ENCODE data around the gene MGAT4C.
"Not testable (repeated sequence)": the region's sequence is repeated elsewhere in the genome, so short reads cannot be mapped to it uniquely, and the experiment has no call there.

The MGAT4C gene

GRCh38 chr12:86228656-86229055 lies 27.5 kb downstream of the MGAT4C start:
- no peak for DNase-seq

- DNase-seq = no peak
These were observed 29.7 kb downstream of the MGAT4C start for GRCh38 chr12:86226481-86226880.

- no peak for DNase-seq
These were observed 39.6 kb downstream of the MGAT4C start for GRCh38 chr12:86216591-86216990.

DNA sequence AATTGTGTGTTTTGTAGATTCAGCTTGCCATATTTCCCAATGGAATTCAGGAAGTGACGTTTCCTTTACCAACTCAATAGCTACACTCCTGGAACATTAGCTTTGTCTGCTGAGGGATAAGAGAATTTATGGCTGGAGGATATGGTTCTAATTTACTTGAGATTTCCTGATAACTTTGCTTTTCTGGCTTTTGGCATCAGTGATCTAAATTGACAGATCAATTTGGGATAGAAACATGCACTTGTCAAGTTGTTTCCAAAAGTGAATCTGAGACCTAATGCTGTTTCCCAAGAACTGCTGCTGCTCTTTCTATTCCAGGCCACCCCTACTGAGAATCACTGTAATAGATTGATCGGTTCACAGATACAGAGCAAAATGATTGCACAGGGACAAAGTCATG lies 43.2 kb downstream of the MGAT4C start:
- DNase-seq = no peak

DNA sequence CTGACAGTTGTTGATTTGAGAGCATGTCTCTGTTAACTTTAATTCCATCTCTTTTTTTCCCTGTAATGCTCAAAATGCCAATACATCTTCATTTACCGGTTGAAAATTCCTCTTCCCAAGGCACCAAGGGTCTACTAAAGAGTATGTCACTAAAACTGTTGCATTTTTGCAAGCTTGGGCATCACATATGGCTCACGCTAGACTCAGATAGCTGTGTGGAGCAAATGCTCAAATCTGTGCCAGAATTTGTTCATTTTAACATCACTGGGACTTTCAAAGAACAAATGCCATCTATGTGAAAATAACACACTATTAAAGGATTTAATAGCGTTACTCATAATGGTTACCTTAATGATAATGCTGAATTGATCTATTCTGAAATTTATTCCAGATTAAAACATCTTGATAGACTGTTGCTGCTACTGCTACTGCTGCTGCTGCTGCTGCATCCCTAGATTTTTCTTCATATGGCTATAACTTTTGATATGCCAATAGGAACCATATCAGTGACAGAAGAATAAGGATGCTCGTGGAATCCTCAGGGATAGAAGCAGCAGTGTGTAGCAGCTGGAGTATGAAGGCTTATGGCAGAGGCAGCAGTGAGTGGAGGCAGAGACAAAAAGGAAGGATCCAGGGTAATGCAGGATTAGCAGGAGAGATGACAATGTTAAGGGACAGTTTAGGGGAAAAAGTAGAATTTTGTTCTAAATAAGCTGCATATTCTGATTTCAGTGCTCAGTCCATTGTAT lies 57.3 kb downstream of the MGAT4C start:
- no peak for DNase-seq

GRCh38 chr12:86196465-86196864 lies 59.7 kb downstream of the MGAT4C start:
- DNase-seq = no peak

GRCh38 chr12:86194721-86195120 lies 61.5 kb downstream of the MGAT4C start:
- DNase-seq = no peak

- DNase-seq = no peak
These were observed 62.3 kb downstream of the MGAT4C start for GRCh38 chr12:86193931-86194330.

DNA sequence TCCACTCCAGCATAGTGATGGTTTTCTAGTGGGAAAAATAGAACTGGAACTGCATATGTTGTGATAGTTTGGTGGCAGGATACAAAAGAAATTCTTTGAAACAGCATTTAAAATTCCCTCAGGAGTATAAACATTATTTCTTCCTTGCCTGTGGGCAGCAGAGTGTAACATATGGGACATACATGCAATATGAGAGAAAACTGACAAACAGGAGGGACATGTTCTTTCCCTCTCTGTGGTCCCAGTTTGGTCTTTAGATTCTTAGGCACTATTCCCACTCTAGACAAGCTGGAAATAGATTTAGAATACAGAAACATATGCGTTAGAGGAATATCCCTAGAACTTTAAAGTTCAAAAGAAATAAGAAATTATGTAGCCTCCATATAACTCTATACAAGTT lies 68.0 kb downstream of the MGAT4C start:
- DNase-seq = no peak

DNA sequence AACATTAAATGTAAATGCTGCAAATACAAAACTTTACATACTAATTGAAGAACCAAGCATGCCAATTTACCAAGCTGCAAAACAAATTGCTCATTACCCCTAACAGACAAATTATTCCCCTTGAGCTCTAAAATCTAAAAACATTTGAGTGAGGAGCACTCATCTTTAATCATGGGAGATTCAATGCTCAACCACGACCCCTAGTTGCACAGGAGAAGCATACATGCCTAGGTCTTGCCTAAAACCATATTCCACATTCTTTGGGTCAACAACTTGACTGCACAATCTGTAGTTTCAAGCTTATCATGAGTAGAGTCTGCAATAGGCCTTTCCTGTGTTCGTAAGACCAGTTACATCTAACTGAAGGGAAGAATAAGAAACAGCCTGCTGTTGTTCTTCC lies 69.7 kb downstream of the MGAT4C start:
- DNase-seq = no peak

GRCh38 chr12:86179855-86180254 lies 76.3 kb downstream of the MGAT4C start:
- DNase-seq = no peak

DNA sequence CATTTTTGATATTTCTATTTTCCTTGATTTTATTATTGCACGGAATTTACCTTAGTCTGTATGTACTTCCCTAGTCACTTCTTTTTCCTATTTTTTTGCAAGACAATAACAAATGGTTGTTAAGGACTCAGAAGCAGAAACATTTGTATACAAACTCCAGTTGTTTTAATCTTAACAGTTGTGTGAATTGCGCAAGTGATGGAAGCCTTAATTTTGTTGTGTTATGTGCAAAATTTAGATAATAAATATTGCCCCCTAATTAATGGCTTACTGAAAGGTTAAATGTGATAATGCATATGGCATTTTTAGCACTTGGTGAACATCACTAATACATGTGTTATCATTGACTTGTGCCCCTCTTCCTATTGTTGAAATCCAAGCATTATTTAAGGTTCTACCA lies 82.0 kb downstream of the MGAT4C start:
- no peak for DNase-seq

DNA sequence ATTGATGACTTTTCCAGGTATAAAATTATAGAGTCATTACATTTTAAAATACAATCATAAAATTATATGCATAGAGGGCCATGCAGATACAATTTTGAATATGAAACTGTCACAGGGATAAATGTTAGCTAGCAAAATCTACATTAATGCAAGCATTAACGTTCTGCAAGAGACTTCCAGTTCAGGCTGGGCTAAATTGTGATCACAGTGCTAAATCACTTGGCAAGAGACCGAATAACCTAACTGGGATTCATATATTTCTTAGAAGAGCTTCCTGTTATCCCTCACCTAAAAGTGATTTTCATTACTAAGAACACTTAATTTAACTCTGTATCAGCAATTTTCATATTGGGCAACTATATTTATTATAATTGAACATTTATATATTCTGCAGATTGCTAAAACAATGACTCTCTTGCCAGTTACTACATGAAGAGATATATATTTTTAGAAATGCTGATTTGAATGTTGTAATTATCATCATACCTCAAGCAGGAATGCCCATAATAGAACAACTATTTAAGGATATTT lies 83.2 kb downstream of the MGAT4C start:
- no peak for DNase-seq

- DNase-seq = no peak
These were observed 86.1 kb downstream of the MGAT4C start for GRCh38 chr12:86170051-86170450.

GRCh38 chr12:86158956-86159355 lies 97.2 kb downstream of the MGAT4C start:
- DNase-seq = no peak

DNA sequence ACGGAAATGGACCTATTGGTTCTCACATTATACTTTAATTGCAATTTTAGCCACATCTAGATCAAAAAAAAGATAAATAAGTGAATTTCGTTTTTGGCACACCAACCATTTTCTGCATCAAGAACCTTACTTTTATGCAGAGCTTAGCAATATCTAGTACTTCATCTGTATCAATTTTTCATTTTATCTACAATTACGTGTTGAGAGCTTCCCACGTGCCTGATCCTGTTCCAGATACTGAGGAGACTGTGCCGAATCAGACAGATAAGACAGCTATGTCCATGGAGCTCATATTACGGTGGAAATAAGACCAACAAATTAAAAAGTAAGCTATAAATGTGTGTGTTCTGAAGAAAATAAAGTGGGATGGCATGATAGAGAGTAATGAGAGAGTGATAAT lies 101.6 kb downstream of the MGAT4C start:
- no peak for DNase-seq

- no peak for DNase-seq
These were observed 107.6 kb downstream of the MGAT4C start for GRCh38 chr12:86148612-86149011.

DNA sequence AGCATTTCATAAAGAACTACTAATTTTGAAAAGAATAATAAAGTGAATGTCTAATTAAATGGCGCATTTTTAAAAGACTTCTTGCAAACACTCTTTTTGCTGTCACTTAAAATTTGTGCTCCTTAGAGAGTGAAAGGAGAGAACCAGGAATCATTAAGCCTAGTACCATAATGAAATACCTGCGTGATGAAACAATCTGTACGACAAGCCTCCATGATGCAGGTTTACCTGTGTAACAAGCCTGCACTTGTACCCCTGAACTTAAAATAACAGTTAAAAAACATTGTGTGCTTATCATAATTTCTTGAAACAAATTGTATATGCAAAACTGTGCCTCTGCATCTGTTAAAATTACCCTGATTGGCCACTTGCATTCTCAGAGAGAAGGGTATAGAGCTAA lies 108.1 kb downstream of the MGAT4C start:
- DNase-seq = no peak

- DNase-seq = no peak
These were observed 111.0 kb downstream of the MGAT4C start for GRCh38 chr12:86145156-86145555.

- DNase-seq = no peak
These were observed 113.0 kb downstream of the MGAT4C start for GRCh38 chr12:86143162-86143561.

DNA sequence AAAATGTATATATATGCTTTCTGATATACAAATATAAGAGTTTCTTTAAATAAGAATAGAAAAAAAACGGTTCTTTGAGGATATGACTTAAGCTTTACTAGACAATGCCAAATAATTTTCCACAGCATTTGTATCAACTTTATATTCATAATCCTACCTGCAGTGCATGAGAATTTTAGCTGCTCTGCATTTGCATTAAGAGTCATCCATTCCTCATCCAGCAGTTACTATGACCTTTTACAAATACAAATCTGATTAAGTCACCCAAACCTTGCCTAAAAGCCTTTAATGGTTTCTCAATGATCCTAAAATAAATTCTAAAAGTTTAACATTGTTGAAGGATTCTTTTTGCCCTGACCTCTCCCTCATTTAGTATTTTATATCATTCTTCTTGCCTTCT lies 116.5 kb downstream of the MGAT4C start:
- no peak for DNase-seq

DNA sequence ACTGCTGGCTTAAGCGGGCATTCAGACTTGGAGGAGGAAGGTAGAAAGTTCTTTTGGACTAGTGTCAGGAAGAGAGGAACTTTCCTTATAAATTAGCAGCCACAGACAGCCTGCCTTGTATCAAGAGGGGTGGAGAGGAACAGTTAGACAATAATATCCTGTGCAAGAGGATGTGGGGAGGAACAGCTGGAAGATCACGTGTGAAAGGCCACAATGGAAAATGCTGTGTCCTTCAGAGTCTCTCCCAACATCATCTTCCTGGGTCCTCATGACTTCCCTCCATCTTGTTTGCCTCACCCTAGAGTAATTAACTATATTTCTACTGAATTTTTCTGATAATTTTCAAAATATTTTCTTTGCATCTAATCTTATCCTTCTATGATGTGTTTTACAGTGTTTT lies 117.4 kb downstream of the MGAT4C start:
- no peak for DNase-seq

DNA sequence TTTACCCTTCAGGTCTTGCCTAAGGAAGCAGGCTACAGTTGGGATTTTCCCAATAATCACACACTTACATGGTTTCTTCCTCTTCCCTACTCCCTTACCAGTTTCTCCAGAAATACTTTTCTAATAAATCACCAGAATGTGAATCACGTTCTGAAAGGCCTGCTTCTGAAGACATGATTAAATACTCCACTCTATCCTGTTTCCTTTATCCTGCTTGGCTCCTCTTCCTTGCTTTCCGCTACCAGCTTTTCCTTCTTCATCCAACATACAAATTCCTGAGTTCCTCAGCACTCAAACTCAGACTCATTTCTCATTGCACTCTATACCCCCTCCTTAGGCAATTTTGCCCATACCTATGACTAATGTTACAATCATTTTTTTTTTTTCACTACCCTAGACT lies 118.3 kb downstream of the MGAT4C start:
- no peak for DNase-seq

- DNase-seq = no peak
These were observed 121.6 kb downstream of the MGAT4C start for GRCh38 chr12:86134561-86134960.

DNA sequence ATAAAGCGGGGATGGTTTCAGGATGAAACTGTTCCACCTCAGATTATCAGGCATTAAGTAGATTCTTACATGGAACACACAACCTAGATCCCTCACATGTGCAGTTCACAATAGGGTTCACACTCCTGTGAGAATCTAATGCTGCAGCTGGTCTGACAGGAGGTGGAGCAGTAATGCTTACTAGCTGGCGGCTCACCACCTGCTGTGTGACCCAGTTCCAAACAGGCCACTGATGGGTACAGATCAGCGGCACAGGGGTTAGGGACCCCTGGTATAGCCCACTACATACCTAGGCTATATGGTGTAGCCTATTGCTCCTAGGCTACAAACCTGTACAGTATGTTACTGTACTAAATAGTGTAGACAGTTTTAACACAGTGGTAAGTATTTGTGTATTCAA lies 129.3 kb downstream of the MGAT4C start:
- not testable (repeated sequence) for DNase-seq

Measured in activated CD4-positive, alpha-beta T cell treated with anti-CD3 and anti-CD28 coated beads, Interleukin-2, Interleukin-6, amounts not matched to agents 100 ng/mL and 50 ng/mL, durations not matched to agents 16 hours and 8 hours (primary cell).